Smooth muscle cell of the pulmonary artery (primary cell): ENCODE measurements around the gene AP1AR. TPM values are rescaled to one million over a fixed set of nuclear protein-coding genes. Genes with fewer than 3 reads are reported as not detected.

Experiments
- total RNA-seq: library from RNA; depleted of rRNA; stranded (reverse); fragments of >200 nt; gene quantifications from 2 replicates; pipeline ENCODE4 v1.2.3, GENCODE V29; 2014

Gene AP1AR
- 14.1 and 21.5 TPM in 2 replicates for total RNA-seq

GRCh38 chr4:112231779-112232713 lies at the start of gene AP1AR:
Gene AP1AR (plus strand): TSS chr4:112231787. CDS start chr4:112232092, 305 bp downstream.

GRCh38 chr4:112296949-112297880 lies 65.6 kb downstream of the AP1AR start, which contains the start of gene ALPK1:
Gene ALPK1 (plus strand): TSS chr4:112297369.

Other genes starting within 250 kb of the AP1AR start
- gene FAM241A, start 86.3 kb upstream of the AP1AR start, total RNA-seq = 1.1 and 2.4 TPM in 2 replicates
- 3.8 and 5.9 TPM in 2 replicates for gene TIFA, start 54.1 kb downstream of the AP1AR start, total RNA-seq
- gene ALPK1, start 65.6 kb downstream of the AP1AR start, total RNA-seq = 17.0 and 17.5 TPM in 2 replicates